T-helper 2 cell treated with Interferon-gamma antibody and Interleukin-4, amounts not matched to agents 5 μg/mL and 100 μg/mL, for 36 hours (primary cell): Measurements from ENCODE around the gene NIPBL.

ENCODE experiments used
- DNase-seq: peaks from one replicate; pipeline ENCODE4 v3.0.0; 2021; ENCODE audit warnings: low spot score
- H3K27ac Mint-ChIP-seq: one replicate; pipeline ENCODE4 v1.8.0; 2021; ENCODE audit warnings: mild to moderate bottlenecking, mixed read lengths
- H3K27me3 Mint-ChIP-seq: one replicate; pipeline ENCODE4 v1.8.0; 2021; ENCODE audit warnings: low read depth, mixed read lengths
- H3K36me3 Mint-ChIP-seq: one replicate; pipeline ENCODE4 v1.8.0; 2021; ENCODE audit warnings: low read depth, mixed read lengths
- H3K4me1 Mint-ChIP-seq: one replicate; pipeline ENCODE4 v1.8.0; 2021; ENCODE audit warnings: low read depth, mixed read lengths
- H3K4me3 Mint-ChIP-seq: one replicate; pipeline ENCODE4 v1.8.0; 2022; ENCODE audit warnings: mild to moderate bottlenecking, moderate library complexity, mixed read lengths
- H3K9me3 Mint-ChIP-seq: one replicate; pipeline ENCODE4 v1.8.0; 2021; ENCODE audit warnings: mixed read lengths

The NIPBL gene

GRCh38 chr5:37109338-37109737, 232.8 kb downstream of the NIPBL start:
- peaks cover 54% of the 10 kb centered on the region for H3K36me3 Mint-ChIP-seq
- H3K27ac Mint-ChIP-seq, result peak overlapping the region; percentile 66
- H3K4me3 Mint-ChIP-seq, result no peak overlapping the region
- H3K9me3 Mint-ChIP-seq, result peaks cover 15% of the 10 kb centered on the region
- H3K27me3 Mint-ChIP-seq, result no peaks in the 10 kb centered on the region
- no peak for DNase-seq
- peaks cover 40% of the 10 kb centered on the region for H3K4me1 Mint-ChIP-seq

GRCh38 chr5:37110135-37110534, 233.6 kb downstream of the NIPBL start:
- Mint-ChIP-seq H3K27me3 (no peaks in the 10 kb centered on the region), H3K4me3 (peak overlapping the region; percentile 70), H3K9me3 (peaks cover 15% of the 10 kb centered on the region), H3K4me1 (peaks cover 40% of the 10 kb centered on the region), H3K36me3 (peaks cover 53% of the 10 kb centered on the region), H3K27ac (peak overlapping the region; percentile 88)
- DNase-seq, result no peak

GRCh38 chr5:37111426-37112382, 235.1 kb downstream of the NIPBL start:
- Mint-ChIP-seq H3K4me1 (peaks cover 35% of the 10 kb centered on the region), H3K4me3 (peak overlapping the region; percentile 58), H3K9me3 (peaks cover 15% of the 10 kb centered on the region), H3K36me3 (peaks cover 54% of the 10 kb centered on the region), H3K27me3 (no peaks in the 10 kb centered on the region), H3K27ac (peak overlapping the region; percentile 89)
- DNase-seq, result peak; percentile 52

- Mint-ChIP-seq H3K27me3 (no peaks in the 10 kb centered on the region), H3K4me3 (peak overlapping the region; percentile 58), H3K27ac (peak overlapping the region; percentile 89), H3K36me3 (peaks cover 50% of the 10 kb centered on the region), H3K4me1 (peaks cover 35% of the 10 kb centered on the region), H3K9me3 (peaks cover 15% of the 10 kb centered on the region)
- no peak for DNase-seq
These were observed 235.9 kb downstream of the NIPBL start for GRCh38 chr5:37112383-37112991.
